Measurements from ENCODE around the gene VWA8. TPM values are rescaled to one million over a fixed set of nuclear protein-coding genes. Genes with fewer than 3 reads are reported as not detected.

VWA8 gene
- total and polyA plus RNA-seq, 2 of the 8 experiments (the other 6 are each of a cell fraction or from before 2014, with no cell fraction given), result 5.9 to 19.6 TPM

- H3K36me3 ChIP-seq (ENCODE audit: control insufficient read depth in 2 of 4, insufficient read depth in 4 of 4, low read length in 3 of 4), result peaks cover 0 to 11% (median 1%) of the 10 kb centered on the region in 4 experiments; a peak in 2 of 8 replicates
- no peak overlapping the region for H4K91ac ChIP-seq (replicated peaks; ENCODE audit: insufficient read length, low read length)
- no peak overlapping the region for H2AK5ac ChIP-seq (ENCODE audit: low read depth, low read length)
- no peak overlapping the region for H4K5ac ChIP-seq (ENCODE audit: insufficient read length, low read depth, low read length)
- DNase-seq (ENCODE audit: low read depth in 1 of 2, low spot score in 2 of 2) (no peak), FAIRE-seq (no peak)
- H3K56ac ChIP-seq (replicated peaks; ENCODE audit: insufficient read length, low read depth, low read length), result no peak overlapping the region
- no peak overlapping the region for H3K27ac ChIP-seq (ENCODE audit: low read depth, low read length)
- H3K23ac ChIP-seq (ENCODE audit: insufficient read length), result no peak overlapping the region
- ChIA-PET POLR2A (ENCODE audit: partially characterized antibody) (no interaction called here), CTCF (ENCODE audit: partially characterized antibody) (no interaction called here)
- H3K4me1 ChIP-seq (replicated peaks in 1 of 4; ENCODE audit: control insufficient read depth in 3 of 4, insufficient read depth in 4 of 4, low read length in 3 of 4), result no peaks in the 10 kb centered on the region
- no peak overlapping the region for H2BK5ac ChIP-seq (ENCODE audit: low read depth, low read length)
- no peak overlapping the region for H3K14ac ChIP-seq (ENCODE audit: insufficient read length)
- no peak overlapping the region for H2BK12ac ChIP-seq (ENCODE audit: low read depth, low read length)
- H2AFZ ChIP-seq (ENCODE audit: low read length), result no peak overlapping the region
- H4K20me1 ChIP-seq (replicated peaks in 1 of 2; ENCODE audit: control insufficient read depth in 1 of 2, insufficient read depth in 2 of 2, low read length in 2 of 2), result no peaks in the 10 kb centered on the region
- H3K18ac ChIP-seq (ENCODE audit: extremely low read depth, low read length), result no peak overlapping the region
- H3K4ac ChIP-seq (replicated peaks; ENCODE audit: insufficient read length, low read depth, low read length), result no peak overlapping the region
- no peak overlapping the region for H2BK120ac ChIP-seq (replicated peaks; ENCODE audit: low read depth, low read length)
- H3K9me3 ChIP-seq (ENCODE audit: insufficient read depth in 2 of 2, low read depth in 1 of 2, low read length in 1 of 2), result no peaks in the 10 kb centered on the region
- H2BK15ac ChIP-seq (ENCODE audit: low read length), result no peak overlapping the region
- no peaks in the 10 kb centered on the region for H3K79me1 ChIP-seq (ENCODE audit: low read depth, low read length)
- no peaks in the 10 kb centered on the region for H3K27me3 ChIP-seq (replicated peaks in 1 of 4; ENCODE audit: control insufficient read depth in 3 of 4, extremely low read depth in 1 of 4, insufficient read depth in 3 of 4, low read length in 3 of 4)
- no peak overlapping the region for H3K9ac ChIP-seq (replicated peaks in 1 of 4; ENCODE audit: extremely low read depth in 1 of 4, low read depth in 3 of 4, low read length in 3 of 4)
- H3K4me3 ChIP-seq (ENCODE audit: extremely low read depth in 1 of 4, insufficient read depth in 2 of 4, low read depth in 3 of 4, low read length in 4 of 4), result no peak overlapping the region
- WGBS, 2 experiments (ENCODE audit: extremely low coverage in 1 of 2, insufficient coverage in 1 of 2, insufficient read length in 1 of 2, insufficient replicate concordance in 2 of 2, low coverage in 1 of 2, low lambda C conversion rate in 2 of 2, missing lambda C conversion rate in 1 of 2), result 92% methylated on average over 3 of the region's 3 CpGs; no CpG with 5 or more reads in 1 of the 2 experiments
- H3K23me2 ChIP-seq (ENCODE audit: low read depth, low read length), result no peaks in the 10 kb centered on the region
- H3K4me2 ChIP-seq (ENCODE audit: insufficient read depth in 1 of 2, low read depth in 2 of 2, low read length in 2 of 2), result no peak overlapping the region
- H2BK20ac ChIP-seq (ENCODE audit: low read length), result no peak overlapping the region
- H3K79me2 ChIP-seq (ENCODE audit: control insufficient read depth in 1 of 2, insufficient read depth in 2 of 2, low read length in 2 of 2), result no peaks in the 10 kb centered on the region
- no peak overlapping the region for H4K8ac ChIP-seq (ENCODE audit: extremely low read depth, insufficient read depth, low read length)
- TF ChIP-seq RFX5 (IDR thresholded peaks at IDR 0.05; ENCODE audit: borderline replicate concordance, low read depth, low read length) (no peak), SRF (IDR thresholded peaks at IDR 0.05; ENCODE audit: low read depth, low read length) (no peak), CTCF (IDR thresholded peaks at IDR 0.05; ENCODE audit: control extremely low read depth in 1 of 3, insufficient read depth in 1 of 3, low read depth in 1 of 3, low read length in 3 of 3) (no peak), CBX8 (IDR thresholded peaks at IDR 0.05; ENCODE audit: borderline replicate concordance, low read depth, low read length) (no peak), RXRA (IDR thresholded peaks at IDR 0.05; ENCODE audit: insufficient read depth, low read depth, low read length) (no peak), RNF2 (IDR thresholded peaks at IDR 0.05; ENCODE audit: borderline replicate concordance, low read depth, low read length, missing control alignments, poor library complexity, severe bottlenecking) (no peak)
These were observed 149.3 kb downstream of the VWA8 start for GRCh38 chr13:41811588-41812021.
